Panc1 (cell line): ENCODE results near the gene CYFIP2. TPM values are rescaled to one million over a fixed set of nuclear protein-coding genes. Genes with fewer than 3 reads are reported as not detected.

Source experiments
- ATAC-seq: fragments of 200-7000 bp; cut with Tn5 transposase; 2 replicates; pipeline ENCODE4 v1.9.1; 2020; ENCODE audit warnings: mild to moderate bottlenecking, moderate library complexity
- BruUV-seq: library from RNA; stranded (reverse); fragments of 400-500 nt; replicated peaks from 2 replicates; lab custom pipeline; 2021; lab: Mats Ljungman, UMichigan
- CTCF ChIA-PET: fragments of 300-600 bp; sonication (Branson Sonifier 250); formaldehyde crosslinking; loops from one replicate; lab custom pipeline; 2022; ENCODE audit warnings: antibody characterized with exemption; lab: Charles Lee
- POLR2A ChIA-PET: fragments of 300-600 bp; sonication (Branson Sonifier 250); formaldehyde crosslinking; loops from one replicate; lab custom pipeline; 2022; ENCODE audit warnings: antibody characterized with exemption; lab: Charles Lee
- DNase-seq: peaks from one replicate; pipeline ENCODE4 v3.0.0-alpha.2; 2010; ENCODE audit warnings: low read depth, low spot score
- H3K27ac ChIP-seq: 2 replicates; pipeline ENCODE4 v1.5.1; 2011; ENCODE audit warnings: mild to moderate bottlenecking, low read length, inconsistent platforms
- H3K27me3 ChIP-seq: fragments of 200-500 bp; sonication (Bioruptor generic); 2 replicates; pipeline ENCODE4 v1.6.0; 2014; ENCODE audit warnings: low read length, inconsistent platforms; ENCODE audit not compliant: control insufficient read depth, insufficient read depth
- H3K36me3 ChIP-seq: fragments of 200-500 bp; sonication (Bioruptor generic); 2 replicates; pipeline ENCODE4 v1.5.1; 2014; ENCODE audit warnings: inconsistent platforms, mild to moderate bottlenecking, low read length, moderate library complexity; ENCODE audit not compliant: control insufficient read depth, insufficient read depth
- H3K4me1 ChIP-seq: 2 replicates; pipeline ENCODE4 v1.5.1; 2011; ENCODE audit warnings: inconsistent platforms, mild to moderate bottlenecking, low read length, moderate library complexity; ENCODE audit not compliant: control insufficient read depth, insufficient read depth
- H3K4me3 ChIP-seq, 2 experiments: 2 replicates each; pipeline ENCODE4 v1.5.1; 2011 to 2012; ENCODE audit warnings: low read depth in 2 of 2, low read length in 2 of 2, mild to moderate bottlenecking in 2 of 2, inconsistent platforms in 1 of 2, moderate library complexity in 1 of 2
- H3K9me3 ChIP-seq: fragments of 200-500 bp; sonication (Bioruptor generic); 2 replicates; pipeline ENCODE4 v1.5.1; 2014; ENCODE audit warnings: low read depth, mild to moderate bottlenecking, inconsistent platforms, low read length, moderate library complexity; ENCODE audit not compliant: control insufficient read depth, insufficient read depth
- POLR2AphosphoS5 ChIP-seq: IDR thresholded peaks from 2 replicates; pipeline ENCODE4 v1.6.1; 2012; ENCODE audit warnings: mild to moderate bottlenecking, low read depth, low read length, moderate library complexity
- SIN3A ChIP-seq: IDR thresholded peaks from 2 replicates; pipeline ENCODE4 v1.6.1; 2012; ENCODE audit warnings: low read depth, mild to moderate bottlenecking, low read length, moderate library complexity, borderline replicate concordance; ENCODE audit not compliant: insufficient read depth
- TCF7L2 ChIP-seq: IDR thresholded peaks from 2 replicates; pipeline ENCODE4 v1.6.1; 2011; ENCODE audit warnings: mild to moderate bottlenecking, low read depth, low read length, inconsistent platforms
- in situ Hi-C: cut with HindIII; loops from 2 replicates; pipeline ENCODE4 v1.10.0; 2016; ENCODE audit warnings: low sequenced_read_pairs, low pct_unique_long_range_greater_than_20kb
- intact Hi-C: fragments of 100-400 bp; cut with micrococcal nuclease; formaldehyde crosslinking; loops from one replicate; pipeline ENCODE4 v1.10.0; 2022; ENCODE audit not compliant: unreplicated experiment
- total RNA-seq: library from RNA; stranded (reverse); gene quantifications from one replicate; pipeline ENCODE4 v1.2.1, GENCODE V29; 2021; ENCODE audit not compliant: unreplicated experiment
- TF ChIP-seq, protein P1 (sequence below), 2 experiments: IDR thresholded peaks; 2 replicates each; pipeline ENCODE4 v1.6.1; 2011 to 2012; ENCODE audit warnings: low read depth in 2 of 2, control low read depth in 1 of 2, low read length in 1 of 2, mild to moderate bottlenecking in 1 of 2, moderate library complexity in 1 of 2; ENCODE audit not compliant: insufficient read depth in 1 of 2
- TF ChIP-seq, protein P2 (sequence below): fragments of 450-650 bp; IDR thresholded peaks from 2 replicates; pipeline ENCODE4 v1.5.1; 2017; ENCODE audit warnings: mild to moderate bottlenecking

CYFIP2 gene
- total RNA-seq, 1 experiment from 2014 or later: 0.80 TPM

DNA sequence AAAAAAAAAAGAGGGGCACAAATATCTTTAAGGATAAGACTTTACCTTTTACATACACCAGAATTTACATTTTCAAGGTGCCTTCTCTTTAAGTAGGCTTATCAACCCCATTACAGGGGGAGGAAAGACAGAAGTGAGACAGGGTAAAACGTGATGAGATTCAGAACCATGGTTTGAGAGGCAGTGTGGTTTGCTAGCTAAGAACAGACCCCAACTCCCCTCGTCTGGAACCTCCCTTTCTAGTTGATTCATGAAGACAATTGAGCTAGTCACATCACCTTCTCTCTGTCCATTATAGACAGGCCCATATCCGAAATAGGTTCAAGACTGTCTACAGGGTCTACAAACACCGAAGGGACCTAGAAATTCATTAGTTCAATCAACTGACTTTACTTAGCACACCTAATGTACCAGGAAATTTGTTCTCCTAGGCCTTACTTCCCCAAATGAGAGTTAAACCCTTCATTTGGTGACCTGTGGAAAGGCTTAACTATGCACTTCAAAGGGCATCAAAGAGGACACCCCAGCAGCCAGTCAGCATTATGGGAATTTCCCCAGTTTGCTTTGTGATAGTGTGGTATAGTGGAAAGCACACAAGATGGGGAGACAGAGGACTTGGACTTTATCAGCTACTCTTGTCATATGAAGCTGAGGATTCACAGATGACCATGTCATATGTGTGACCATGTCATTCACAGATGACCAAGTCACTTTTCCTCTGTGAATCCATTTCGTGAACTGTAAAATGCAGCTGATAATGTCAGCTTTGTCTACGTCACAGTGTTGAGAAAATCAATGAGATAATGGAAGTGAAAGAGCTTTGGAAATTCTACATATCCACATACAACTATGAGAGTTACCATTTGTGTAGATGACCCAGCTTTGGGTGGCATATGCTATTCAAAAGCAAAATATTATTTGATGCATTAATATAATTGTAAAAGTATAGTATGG is 40.2 kb upstream of the CYFIP2 start:
- Histone ChIP-seq H3K36me3 (no peaks in the 10 kb centered on the region), H3K4me1 (no peaks in the 10 kb centered on the region), H3K27ac (no peak overlapping the region), H3K9me3 (no peaks in the 10 kb centered on the region), H3K27me3 (no peaks in the 10 kb centered on the region), H3K4me3 (no peak overlapping the region)
- no TSS peak for BruUV-seq
- TF ChIP-seq SIN3A: no peak
- CTCF ChIA-PET: no interaction called here
- POLR2A ChIA-PET: no interaction called here
- intact Hi-C loops: no loop called here
- DNase-seq (no peak), ATAC-seq (no peak)
- in situ Hi-C loops: no loop called here

DNA sequence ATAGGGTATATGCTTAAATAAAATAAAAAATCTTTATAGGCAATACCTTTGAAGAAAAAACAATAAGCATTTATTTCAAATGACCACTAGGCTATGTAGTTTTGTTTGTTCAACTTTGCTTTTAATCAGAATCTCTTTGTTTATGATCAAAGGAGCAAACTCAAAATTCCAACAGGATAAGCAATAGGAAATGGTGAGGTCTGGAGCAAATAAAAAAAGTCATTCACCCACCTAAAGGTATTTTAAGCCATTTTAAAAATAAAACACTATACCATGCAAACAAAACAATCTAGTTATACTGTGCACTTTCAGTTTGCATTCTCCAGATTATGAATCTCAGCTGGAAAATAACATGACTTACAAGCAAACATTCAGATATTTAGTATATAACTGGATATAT is 35.3 kb upstream of the CYFIP2 start:
- DNase-seq: no peak
- no peak for TF ChIP-seq SIN3A
- TF ChIP-seq POLR2AphosphoS5: no peak
- TF ChIP-seq, protein P1, sequence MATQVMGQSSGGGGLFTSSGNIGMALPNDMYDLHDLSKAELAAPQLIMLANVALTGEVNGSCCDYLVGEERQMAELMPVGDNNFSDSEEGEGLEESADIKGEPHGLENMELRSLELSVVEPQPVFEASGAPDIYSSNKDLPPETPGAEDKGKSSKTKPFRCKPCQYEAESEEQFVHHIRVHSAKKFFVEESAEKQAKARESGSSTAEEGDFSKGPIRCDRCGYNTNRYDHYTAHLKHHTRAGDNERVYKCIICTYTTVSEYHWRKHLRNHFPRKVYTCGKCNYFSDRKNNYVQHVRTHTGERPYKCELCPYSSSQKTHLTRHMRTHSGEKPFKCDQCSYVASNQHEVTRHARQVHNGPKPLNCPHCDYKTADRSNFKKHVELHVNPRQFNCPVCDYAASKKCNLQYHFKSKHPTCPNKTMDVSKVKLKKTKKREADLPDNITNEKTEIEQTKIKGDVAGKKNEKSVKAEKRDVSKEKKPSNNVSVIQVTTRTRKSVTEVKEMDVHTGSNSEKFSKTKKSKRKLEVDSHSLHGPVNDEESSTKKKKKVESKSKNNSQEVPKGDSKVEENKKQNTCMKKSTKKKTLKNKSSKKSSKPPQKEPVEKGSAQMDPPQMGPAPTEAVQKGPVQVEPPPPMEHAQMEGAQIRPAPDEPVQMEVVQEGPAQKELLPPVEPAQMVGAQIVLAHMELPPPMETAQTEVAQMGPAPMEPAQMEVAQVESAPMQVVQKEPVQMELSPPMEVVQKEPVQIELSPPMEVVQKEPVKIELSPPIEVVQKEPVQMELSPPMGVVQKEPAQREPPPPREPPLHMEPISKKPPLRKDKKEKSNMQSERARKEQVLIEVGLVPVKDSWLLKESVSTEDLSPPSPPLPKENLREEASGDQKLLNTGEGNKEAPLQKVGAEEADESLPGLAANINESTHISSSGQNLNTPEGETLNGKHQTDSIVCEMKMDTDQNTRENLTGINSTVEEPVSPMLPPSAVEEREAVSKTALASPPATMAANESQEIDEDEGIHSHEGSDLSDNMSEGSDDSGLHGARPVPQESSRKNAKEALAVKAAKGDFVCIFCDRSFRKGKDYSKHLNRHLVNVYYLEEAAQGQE (IDR thresholded peaks at IDR 0.05; ENCODE audit: insufficient read depth in 1 of 2, low read depth in 2 of 2, low read length in 1 of 2): no peak
- no peak for TF ChIP-seq TCF7L2
- TF ChIP-seq, protein P2, sequence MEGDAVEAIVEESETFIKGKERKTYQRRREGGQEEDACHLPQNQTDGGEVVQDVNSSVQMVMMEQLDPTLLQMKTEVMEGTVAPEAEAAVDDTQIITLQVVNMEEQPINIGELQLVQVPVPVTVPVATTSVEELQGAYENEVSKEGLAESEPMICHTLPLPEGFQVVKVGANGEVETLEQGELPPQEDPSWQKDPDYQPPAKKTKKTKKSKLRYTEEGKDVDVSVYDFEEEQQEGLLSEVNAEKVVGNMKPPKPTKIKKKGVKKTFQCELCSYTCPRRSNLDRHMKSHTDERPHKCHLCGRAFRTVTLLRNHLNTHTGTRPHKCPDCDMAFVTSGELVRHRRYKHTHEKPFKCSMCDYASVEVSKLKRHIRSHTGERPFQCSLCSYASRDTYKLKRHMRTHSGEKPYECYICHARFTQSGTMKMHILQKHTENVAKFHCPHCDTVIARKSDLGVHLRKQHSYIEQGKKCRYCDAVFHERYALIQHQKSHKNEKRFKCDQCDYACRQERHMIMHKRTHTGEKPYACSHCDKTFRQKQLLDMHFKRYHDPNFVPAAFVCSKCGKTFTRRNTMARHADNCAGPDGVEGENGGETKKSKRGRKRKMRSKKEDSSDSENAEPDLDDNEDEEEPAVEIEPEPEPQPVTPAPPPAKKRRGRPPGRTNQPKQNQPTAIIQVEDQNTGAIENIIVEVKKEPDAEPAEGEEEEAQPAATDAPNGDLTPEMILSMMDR: no peak
- CTCF ChIA-PET: no interaction called here
- Histone ChIP-seq H3K36me3 (no peaks in the 10 kb centered on the region), H3K4me3 (no peak overlapping the region), H3K27ac (no peak overlapping the region), H3K27me3 (no peaks in the 10 kb centered on the region), H3K9me3 (no peaks in the 10 kb centered on the region), H3K4me1 (no peaks in the 10 kb centered on the region)
- in situ Hi-C loops (no loop called here), intact Hi-C loops (no loop called here)
- POLR2A ChIA-PET: no interaction called here
- BruUV-seq: no TSS peak
- no peak for ATAC-seq

DNA sequence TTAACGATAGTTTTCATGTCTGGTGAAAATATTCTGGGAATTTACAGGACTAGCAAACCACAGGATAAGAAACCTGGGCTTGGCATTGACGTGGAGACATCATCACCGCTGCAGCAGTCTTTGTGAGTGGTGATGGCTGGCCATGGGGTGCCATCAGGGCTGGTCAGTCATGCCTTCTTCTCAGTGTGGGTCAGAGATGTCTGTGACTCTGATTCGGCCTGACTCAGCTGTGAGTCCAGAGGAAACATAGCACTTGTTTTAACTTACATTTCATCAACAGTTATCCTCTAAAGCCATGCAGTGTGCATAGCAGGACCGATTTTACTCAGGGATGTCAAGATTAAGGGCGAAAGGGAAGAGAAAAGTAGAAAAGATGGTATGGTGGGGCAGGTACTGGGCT is 33.2 kb upstream of the CYFIP2 start:
- TF ChIP-seq, protein P2: no peak
- TF ChIP-seq TCF7L2: no peak
- TF ChIP-seq POLR2AphosphoS5: no peak
- TF ChIP-seq, protein P1 (IDR thresholded peaks at IDR 0.05; ENCODE audit: insufficient read depth in 1 of 2, low read depth in 2 of 2, low read length in 1 of 2): no peak
- no peak for TF ChIP-seq SIN3A
- peaks cover under 1% of the 10 kb centered on the region; the same call in 1 of the 2 replicates for H3K27me3 ChIP-seq
- in situ Hi-C loops: no loop called here
- H3K27ac ChIP-seq: no peak overlapping the region
- DNase-seq (no peak), ATAC-seq (no peak)
- ChIA-PET CTCF (no interaction called here), POLR2A (no interaction called here)
- H3K36me3 ChIP-seq: no peaks in the 10 kb centered on the region
- H3K4me1 ChIP-seq: no peaks in the 10 kb centered on the region
- no peak overlapping the region for H3K4me3 ChIP-seq
- BruUV-seq: no TSS peak
- no peaks in the 10 kb centered on the region for H3K9me3 ChIP-seq
- intact Hi-C loops: no loop called here
